PFSK-1 (cell line): ENCODE measurements around the gene NABP1.

ENCODE experiments used
- FOXP2 ChIP-seq: optimal IDR thresholded peaks from 2 replicates; pipeline ENCODE3; 2011; ENCODE audit warnings: borderline replicate concordance, control low read depth, inconsistent platforms; ENCODE audit not compliant: insufficient read depth; ENCODE audit errors: extremely low read length, extremely low read depth
- POLR2AphosphoS5 ChIP-seq: IDR thresholded peaks from 2 replicates; pipeline ENCODE4 v1.6.1; 2012; ENCODE audit warnings: low read depth, mild to moderate bottlenecking, control low read depth, low read length, moderate library complexity
- REST ChIP-seq, 2 experiments: IDR thresholded peaks; 2 replicates each; pipeline versions ENCODE4 v1.6.1 to v1.8.0; 2011 to 2012; ENCODE audit warnings: low read depth in 2 of 2, low read length in 2 of 2, control low read depth in 1 of 2, inconsistent platforms in 1 of 2, mild to moderate bottlenecking in 1 of 2, moderate library complexity in 1 of 2; ENCODE audit not compliant: insufficient read depth in 1 of 2
- SIN3A ChIP-seq: IDR thresholded peaks from 2 replicates; pipeline ENCODE4 v1.6.1; 2012; ENCODE audit warnings: mild to moderate bottlenecking, low read length, moderate library complexity, borderline replicate concordance; ENCODE audit not compliant: insufficient read depth
- TAF1 ChIP-seq: IDR thresholded peaks from 2 replicates; pipeline ENCODE4 v1.6.1; 2012; ENCODE audit warnings: low read length, control low read depth, borderline replicate concordance; ENCODE audit not compliant: insufficient read depth

Gene NABP1

GRCh38 chr2:191690327-191690726 is 12.4 kb downstream of the NABP1 start:
- TF ChIP-seq POLR2AphosphoS5: no peak
- TF ChIP-seq SIN3A: no peak
- no peak for TF ChIP-seq TAF1
- TF ChIP-seq FOXP2: no peak
- no peak for TF ChIP-seq REST (IDR thresholded peaks at IDR 0.05; ENCODE audit: insufficient read depth in 1 of 2, low read depth in 2 of 2, low read length in 2 of 2)

GRCh38 chr2:191691016-191691735 is 13.2 kb downstream of the NABP1 start:
- TF ChIP-seq TAF1 (no peak), POLR2AphosphoS5 (no peak), FOXP2 (no peak), REST (IDR thresholded peaks at IDR 0.05; ENCODE audit: insufficient read depth in 1 of 2, low read depth in 2 of 2, low read length in 2 of 2) (no peak), SIN3A (no peak)

- TF ChIP-seq REST (IDR thresholded peaks at IDR 0.05; ENCODE audit: insufficient read depth in 1 of 2, low read depth in 2 of 2, low read length in 2 of 2): no peak
- no peak for TF ChIP-seq TAF1
- TF ChIP-seq SIN3A: no peak
- no peak for TF ChIP-seq FOXP2
- no peak for TF ChIP-seq POLR2AphosphoS5
Measured at GRCh38 chr2:191691898-191692297, 14.0 kb downstream of the NABP1 start.

- no peak for TF ChIP-seq SIN3A
- TF ChIP-seq FOXP2: no peak
- no peak for TF ChIP-seq TAF1
Measured at GRCh38 chr2:191692502-191693115, 14.7 kb downstream of the NABP1 start.

GRCh38 chr2:191693166-191693565 is 15.2 kb downstream of the NABP1 start:
- TF ChIP-seq REST (IDR thresholded peaks at IDR 0.05; ENCODE audit: insufficient read depth in 1 of 2, low read depth in 2 of 2, low read length in 2 of 2) (no peak), POLR2AphosphoS5 (no peak), TAF1 (no peak)
